Stimulated activated naive B cell treated with anti-CD40 and anti-IgM and Interleukin-4, amounts not matched to agents 10 μg/mL and 1 μg/mL and 100 μg/mL, for 72 hours (primary cell): ENCODE data around the gene IVNS1ABP.
"Not testable (repeated sequence)": the region's sequence is repeated elsewhere in the genome, so short reads cannot be mapped to it uniquely, and the experiment has no call there.

Experiments
- ATAC-seq, 2 donors: fragments of 150-1000 bp; cut with Tn5 transposase; replicated peaks; 2 replicates each; pipeline ENCODE4 v1.10.0; 2021; ENCODE audit warnings: moderate library complexity in 1 of 2
- DNase-seq: peaks from one replicate; pipeline ENCODE4 v3.0.0; 2021
- H3K27ac Mint-ChIP-seq: one replicate; pipeline ENCODE4 v1.8.0; 2022; ENCODE audit warnings: mild to moderate bottlenecking, mixed read lengths
- H3K27me3 Mint-ChIP-seq, 2 donors: one replicate each; pipeline ENCODE4 v1.8.0; 2022; ENCODE audit warnings: mixed read lengths in 2 of 2
- H3K36me3 Mint-ChIP-seq, 2 donors: one replicate each; pipeline ENCODE4 v1.8.0; 2022; ENCODE audit warnings: mixed read lengths in 2 of 2, mild to moderate bottlenecking in 1 of 2
- H3K4me1 Mint-ChIP-seq, 2 donors: one replicate each; pipeline ENCODE4 v1.8.0; 2022; ENCODE audit warnings: mixed read lengths in 2 of 2, mild to moderate bottlenecking in 1 of 2
- H3K4me3 Mint-ChIP-seq, 2 donors: one replicate each; pipeline ENCODE4 v1.8.0; 2022; ENCODE audit warnings: mild to moderate bottlenecking in 2 of 2, mixed read lengths in 2 of 2, moderate library complexity in 1 of 2
- H3K9me3 Mint-ChIP-seq, 2 donors: one replicate each; pipeline ENCODE4 v1.8.0; 2022; ENCODE audit warnings: mixed read lengths in 2 of 2, mild to moderate bottlenecking in 1 of 2

Gene IVNS1ABP

DNA sequence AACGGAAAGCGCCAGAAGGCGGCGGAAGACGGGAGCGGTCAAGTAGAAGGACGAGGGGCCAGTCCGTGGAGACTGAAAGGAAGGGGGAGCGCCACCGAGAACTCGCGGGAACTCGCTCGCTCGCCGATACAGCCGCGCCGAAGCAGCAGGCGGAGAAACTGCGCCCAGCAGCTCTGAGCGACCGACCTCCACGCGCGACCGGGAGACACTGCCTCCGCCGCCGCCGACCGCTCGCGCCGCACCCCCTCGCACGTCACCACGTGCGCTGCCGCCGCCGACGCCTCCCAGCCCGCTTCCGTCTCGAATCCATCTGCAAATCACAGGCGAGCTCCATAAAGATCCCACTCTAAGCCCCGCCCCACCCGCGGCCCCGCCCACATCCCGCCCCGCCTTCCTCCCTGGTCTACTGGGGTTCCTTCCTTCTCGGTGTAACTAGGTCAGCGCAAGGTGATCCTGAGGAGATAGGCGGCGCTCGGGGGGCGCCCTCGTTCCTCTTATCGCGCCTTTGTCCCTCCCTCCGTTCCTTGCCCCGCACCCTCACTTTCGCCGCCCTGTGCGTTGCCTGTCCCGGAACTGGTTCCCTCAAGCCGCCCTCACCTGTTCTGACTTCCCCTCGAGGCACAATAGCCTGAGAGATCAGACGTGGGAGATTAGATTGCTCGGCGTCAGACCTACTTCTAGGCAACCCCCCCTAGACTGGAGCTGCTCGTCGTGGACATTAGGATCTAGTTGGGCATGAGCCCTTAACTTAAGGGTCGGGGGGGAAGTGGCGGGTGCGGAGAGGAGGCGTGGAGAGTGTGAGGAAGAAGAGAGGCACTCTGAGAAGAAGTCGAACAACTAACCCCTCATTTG lies at the start of gene IVNS1ABP:
Gene IVNS1ABP (minus strand): TSS at position 210 of the 852 bp plus-strand sequence. CDS start 7,750 bp downstream, outside the sequence.
- no peaks in the 10 kb centered on the region for H3K27me3 Mint-ChIP-seq
- peak; percentile 74 to 78 for ATAC-seq
- peak within 1 kb of the TSS; percentile 97 for H3K27ac Mint-ChIP-seq
- DNase-seq, result peak; percentile 90
- peak within 1 kb of the TSS; percentile 93 to 95 for H3K4me3 Mint-ChIP-seq
- H3K36me3 Mint-ChIP-seq, result peaks cover 3 to 10% of the 10 kb centered on the region in 2 donors
- peaks cover 23 to 42% of the 10 kb centered on the region in 2 donors for H3K4me1 Mint-ChIP-seq
- H3K9me3 Mint-ChIP-seq, result peaks cover 0 to 2% of the 10 kb centered on the region in 2 donors

DNA sequence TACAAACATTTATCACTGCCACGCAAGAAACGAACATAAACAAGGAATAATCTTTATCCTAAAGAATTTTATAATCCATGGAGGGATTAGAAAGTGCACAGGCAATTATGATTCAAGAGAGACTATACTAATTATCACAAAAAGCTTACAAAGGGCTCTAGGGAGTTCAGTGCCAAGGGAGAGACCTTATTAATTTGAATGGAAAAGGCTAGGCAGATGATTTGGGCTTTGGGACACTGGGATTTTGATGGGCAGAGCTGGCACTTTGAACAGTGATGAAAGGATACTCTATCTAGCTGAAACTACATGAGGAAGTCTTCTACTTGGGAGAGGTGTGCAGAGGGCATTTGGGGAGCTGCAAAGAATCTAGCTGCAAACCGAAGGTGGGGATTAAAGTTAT lies 48.9 kb upstream of the IVNS1ABP start:
- no peak overlapping the region for H3K4me3 Mint-ChIP-seq
- peaks cover 3 to 14% of the 10 kb centered on the region in 2 donors for H3K36me3 Mint-ChIP-seq
- no peak for DNase-seq
- H3K9me3 Mint-ChIP-seq, result peaks cover 5 to 14% of the 10 kb centered on the region in 2 donors
- H3K27me3 Mint-ChIP-seq, result no peaks in the 10 kb centered on the region
- ATAC-seq, result no peak
- H3K4me1 Mint-ChIP-seq, result peaks cover 7 to 18% of the 10 kb centered on the region in 2 donors
- no peak overlapping the region for H3K27ac Mint-ChIP-seq

DNA sequence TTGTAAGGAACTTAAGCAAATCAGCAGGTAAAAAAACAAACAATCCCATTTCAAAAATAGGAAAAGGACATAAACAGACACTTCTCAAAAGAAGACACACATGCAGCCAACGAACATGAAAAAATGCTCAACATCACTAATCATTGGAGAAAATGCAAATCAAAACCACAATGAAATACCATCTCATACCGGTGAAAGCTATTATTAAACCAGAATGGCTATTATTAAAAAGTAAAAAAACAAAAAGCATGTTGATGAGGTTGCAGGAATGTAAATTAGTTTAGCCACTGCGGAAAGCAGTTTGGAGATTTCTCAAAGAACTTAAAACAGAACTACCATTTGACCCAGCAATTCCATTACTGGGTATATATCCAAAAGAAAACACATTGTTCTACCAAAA lies 47.5 kb upstream of the IVNS1ABP start:
- Mint-ChIP-seq H3K36me3 (peaks cover 3 to 18% of the 10 kb centered on the region in 2 donors), H3K9me3 (peaks cover 7 to 16% of the 10 kb centered on the region in 2 donors), H3K4me1 (peaks cover 10 to 24% of the 10 kb centered on the region in 2 donors)
- H3K27me3 Mint-ChIP-seq, H3K4me3 Mint-ChIP-seq, DNase-seq, H3K27ac Mint-ChIP-seq: not testable (repeated sequence)
- peak; percentile 64 to 65 for ATAC-seq

DNA sequence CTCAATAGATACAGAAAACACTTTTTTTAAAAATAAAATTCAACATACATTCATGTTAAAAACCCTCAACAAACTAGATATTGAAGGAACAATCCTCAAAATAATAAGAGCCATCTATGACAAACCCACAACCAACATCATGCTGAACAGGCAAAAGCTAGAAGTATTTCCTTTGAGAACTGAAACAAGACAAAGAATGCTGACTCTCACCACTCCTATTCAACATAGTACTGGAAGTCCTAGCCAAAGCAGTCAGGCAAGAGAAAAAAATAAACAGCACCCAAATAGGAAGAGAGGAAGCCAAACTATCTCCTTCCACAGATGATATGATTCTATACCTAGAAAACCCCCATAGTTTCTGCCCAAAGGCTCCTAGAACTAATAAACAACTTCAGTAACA lies 46.2 kb upstream of the IVNS1ABP start:
- no peak overlapping the region for H3K4me3 Mint-ChIP-seq
- H3K36me3 Mint-ChIP-seq, result peaks cover 3 to 20% of the 10 kb centered on the region in 2 donors
- peaks cover 18 to 33% of the 10 kb centered on the region in 2 donors for H3K4me1 Mint-ChIP-seq
- no peak overlapping the region for H3K27ac Mint-ChIP-seq
- DNase-seq (no peak), ATAC-seq (no peak)
- H3K9me3 Mint-ChIP-seq, result peaks cover 7 to 16% of the 10 kb centered on the region in 2 donors
- H3K27me3 Mint-ChIP-seq, result no peaks in the 10 kb centered on the region

DNA sequence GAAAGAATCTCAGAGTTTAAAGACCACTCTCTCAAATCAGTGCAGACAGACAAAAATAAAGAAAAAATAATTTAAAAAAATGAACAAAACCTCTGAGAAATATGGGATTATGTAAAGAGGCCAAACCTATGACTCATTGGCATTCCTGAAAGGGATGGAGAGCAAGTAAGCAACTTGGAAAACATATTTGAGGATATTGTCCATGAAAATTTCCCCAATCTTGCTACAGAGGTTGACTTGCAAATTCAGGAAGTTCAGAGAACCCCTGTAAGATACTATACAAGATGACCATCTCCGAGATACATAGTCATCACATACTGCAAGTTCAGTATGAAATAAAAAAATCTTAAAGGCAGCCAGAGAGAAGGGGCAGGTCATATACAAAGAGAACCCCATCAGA lies 43.7 kb upstream of the IVNS1ABP start:
- Mint-ChIP-seq H3K4me1 (peaks cover 18 to 33% of the 10 kb centered on the region in 2 donors), H3K27me3 (no peaks in the 10 kb centered on the region), H3K4me3 (no peak overlapping the region), H3K9me3 (peaks cover 7 to 16% of the 10 kb centered on the region in 2 donors), H3K36me3 (peaks cover 3 to 20% of the 10 kb centered on the region in 2 donors), H3K27ac (no peak overlapping the region)
- no peak for DNase-seq
- ATAC-seq, result no peak

DNA sequence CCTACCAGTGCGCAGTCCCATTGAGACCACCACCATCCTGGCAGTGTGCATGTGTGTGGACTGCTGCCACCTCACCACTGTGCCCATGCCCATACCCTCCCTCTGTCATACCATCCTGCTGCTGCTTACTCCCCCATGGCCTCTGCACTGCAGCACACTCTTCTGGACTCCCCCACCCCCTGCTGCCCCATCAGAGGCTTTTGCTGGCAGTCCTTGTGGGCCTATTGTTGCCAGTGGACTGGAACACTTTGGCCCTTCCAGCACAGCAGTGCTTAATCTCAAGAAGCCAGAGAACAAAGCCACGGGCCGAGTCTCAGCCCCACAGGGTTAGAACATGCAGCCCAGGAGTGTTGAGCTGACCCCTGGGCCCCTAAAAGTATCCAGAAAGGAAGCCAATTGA lies 41.9 kb upstream of the IVNS1ABP start:
- Mint-ChIP-seq H3K27ac (no peak overlapping the region), H3K4me1 (peaks cover 15 to 26% of the 10 kb centered on the region in 2 donors), H3K4me3 (no peak overlapping the region), H3K27me3 (no peaks in the 10 kb centered on the region), H3K9me3 (peaks cover 7 to 16% of the 10 kb centered on the region in 2 donors), H3K36me3 (peaks cover 3 to 20% of the 10 kb centered on the region in 2 donors)
- DNase-seq, result no peak
- no peak for ATAC-seq

DNA sequence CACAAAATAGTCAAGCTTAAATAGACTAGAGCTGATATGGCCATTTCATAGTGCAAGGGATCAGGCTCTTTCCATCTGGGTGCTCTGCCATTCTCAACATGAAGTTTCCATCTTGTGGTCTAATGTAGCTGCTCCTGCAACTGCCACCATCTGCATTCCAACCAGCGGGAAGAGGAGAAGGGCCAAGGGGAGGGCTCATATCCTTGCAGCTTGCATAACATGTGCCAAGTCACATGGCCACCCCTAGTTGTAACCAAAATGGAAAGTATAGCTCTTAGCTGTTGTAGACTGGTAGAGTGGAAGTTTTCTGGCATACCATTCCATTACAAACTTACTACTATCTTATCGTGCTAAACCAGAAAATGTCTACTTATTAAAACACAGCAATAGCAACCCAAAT lies 38.9 kb upstream of the IVNS1ABP start:
- no peak for ATAC-seq
- Mint-ChIP-seq H3K4me1 (peaks cover 10 to 19% of the 10 kb centered on the region in 2 donors), H3K27ac (no peak overlapping the region), H3K9me3 (peaks cover 2% of the 10 kb centered on the region in 2 donors), H3K36me3 (peaks cover 0 to 6% of the 10 kb centered on the region in 2 donors), H3K4me3 (no peak overlapping the region), H3K27me3 (no peaks in the 10 kb centered on the region)
- no peak for DNase-seq

DNA sequence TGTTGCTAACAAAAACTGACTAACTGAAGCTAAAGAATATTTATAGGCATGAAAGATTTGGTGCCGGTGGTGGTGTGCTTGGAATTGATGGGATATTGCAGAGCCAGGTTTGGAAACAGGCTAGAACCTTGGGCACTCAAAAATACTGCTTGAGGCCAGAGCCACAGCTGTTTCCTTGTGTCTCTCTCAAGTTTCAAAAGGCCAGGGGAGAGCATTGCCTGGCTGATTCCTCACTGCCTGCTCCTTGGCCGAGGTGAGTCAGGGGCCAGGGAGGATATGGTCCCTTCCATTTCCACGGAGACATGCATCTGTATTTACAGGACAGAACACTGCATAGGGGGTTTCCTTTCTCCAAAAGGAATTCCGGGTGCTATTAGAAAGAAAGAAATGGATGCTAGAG lies 36.1 kb upstream of the IVNS1ABP start:
- ATAC-seq, result no peak
- H3K4me1 Mint-ChIP-seq, result peaks cover 0 to 4% of the 10 kb centered on the region in 2 donors

DNA sequence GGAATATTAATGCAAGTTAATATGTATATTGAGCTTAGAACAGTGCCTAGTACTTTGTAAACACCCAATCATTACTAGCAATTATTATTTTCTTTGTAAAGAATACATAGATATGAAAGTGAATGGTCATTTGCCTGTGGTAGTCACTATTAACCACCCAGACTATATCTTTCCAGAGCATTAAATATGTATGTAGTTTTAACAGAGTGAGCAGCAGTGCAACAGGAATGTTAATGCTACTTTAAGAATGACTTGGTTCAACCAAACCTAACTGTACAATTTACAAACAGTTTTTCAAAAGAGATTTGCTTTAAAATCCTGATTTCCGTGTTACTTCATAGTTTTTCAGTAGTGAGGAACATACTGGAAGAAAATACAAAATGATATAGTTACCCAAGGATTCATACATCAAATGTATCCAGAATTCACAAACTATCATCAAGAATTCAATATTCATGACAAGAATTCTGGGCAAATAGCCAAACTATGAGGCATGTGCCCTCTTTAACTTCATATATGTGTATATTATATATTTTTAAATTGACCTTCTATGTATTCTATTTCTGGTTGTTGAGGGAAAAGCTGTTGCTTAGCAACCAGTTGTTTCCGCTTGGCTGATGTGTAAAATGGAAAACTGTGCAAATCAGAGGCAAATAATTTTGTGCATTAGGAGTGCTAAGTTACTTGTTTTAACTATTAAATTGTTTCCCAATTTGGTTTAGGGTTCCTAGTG lies 34.9 kb upstream of the IVNS1ABP start:
- H3K4me1 Mint-ChIP-seq, result peaks cover 0 to 5% of the 10 kb centered on the region in 2 donors
- no peaks in the 10 kb centered on the region for H3K27me3 Mint-ChIP-seq
- no peak for DNase-seq
- no peak overlapping the region for H3K4me3 Mint-ChIP-seq
- H3K36me3 Mint-ChIP-seq, result no peaks in the 10 kb centered on the region
- H3K27ac Mint-ChIP-seq, result no peak overlapping the region
- no peak for ATAC-seq
- no peaks in the 10 kb centered on the region for H3K9me3 Mint-ChIP-seq

More for the DNA sequence above, 36.1 kb upstream of the IVNS1ABP start:
- no peaks in the 10 kb centered on the region for H3K27me3 Mint-ChIP-seq
- no peaks in the 10 kb centered on the region for H3K9me3 Mint-ChIP-seq
- no peak overlapping the region for H3K27ac Mint-ChIP-seq
- H3K36me3 Mint-ChIP-seq, result no peaks in the 10 kb centered on the region
- DNase-seq, result no peak
- H3K4me3 Mint-ChIP-seq, result no peak overlapping the region

DNA sequence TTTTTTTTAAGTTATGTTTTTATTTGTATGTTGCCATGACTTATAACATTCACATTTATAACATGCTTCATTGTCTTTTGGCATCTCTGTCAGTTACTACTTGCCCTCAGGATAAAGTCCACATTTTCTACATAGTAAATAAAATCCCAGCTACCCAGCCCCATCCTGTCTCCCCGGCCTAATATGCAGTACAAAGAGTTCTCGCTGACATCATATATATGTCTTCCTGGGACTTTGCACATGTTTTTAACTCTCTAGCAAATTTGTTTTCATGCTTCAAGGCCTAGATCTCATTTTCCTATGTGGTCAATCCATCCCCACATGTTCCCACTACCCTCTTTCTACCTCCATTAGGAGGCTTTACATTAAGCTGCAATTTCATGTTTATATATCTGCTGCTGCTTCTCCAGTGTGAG lies 33.0 kb upstream of the IVNS1ABP start:
- DNase-seq, result no peak
- Mint-ChIP-seq H3K9me3 (no peaks in the 10 kb centered on the region), H3K4me3 (no peak overlapping the region), H3K36me3 (no peaks in the 10 kb centered on the region), H3K27me3 (no peaks in the 10 kb centered on the region), H3K27ac (no peak overlapping the region), H3K4me1 (peaks cover 7 to 24% of the 10 kb centered on the region in 2 donors)
- no peak for ATAC-seq

DNA sequence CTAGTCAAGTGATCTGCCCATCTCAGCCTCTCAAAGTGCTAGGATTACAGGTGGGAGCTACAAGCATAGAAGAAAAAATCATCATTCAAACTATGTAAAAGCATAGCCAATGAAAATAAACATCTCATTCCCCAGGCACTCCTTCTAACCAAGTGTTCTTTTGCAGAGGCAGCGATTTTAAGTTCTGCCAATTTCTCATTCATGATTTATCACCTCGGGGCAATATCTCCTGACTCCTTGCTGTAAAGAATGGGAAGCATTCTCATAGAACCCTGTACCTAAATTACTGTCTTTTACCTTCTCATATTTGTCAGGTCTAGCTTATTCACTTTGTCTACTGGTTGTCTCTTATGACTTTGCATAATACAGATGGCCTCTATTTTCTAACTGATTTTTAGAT lies 32.5 kb upstream of the IVNS1ABP start:
- H3K36me3 Mint-ChIP-seq, result no peaks in the 10 kb centered on the region
- no peak overlapping the region for H3K4me3 Mint-ChIP-seq
- no peak overlapping the region for H3K27ac Mint-ChIP-seq
- H3K9me3 Mint-ChIP-seq, result no peaks in the 10 kb centered on the region
- no peak for DNase-seq
- peaks cover 7 to 25% of the 10 kb centered on the region in 2 donors for H3K4me1 Mint-ChIP-seq
- no peak for ATAC-seq
- no peaks in the 10 kb centered on the region for H3K27me3 Mint-ChIP-seq

DNA sequence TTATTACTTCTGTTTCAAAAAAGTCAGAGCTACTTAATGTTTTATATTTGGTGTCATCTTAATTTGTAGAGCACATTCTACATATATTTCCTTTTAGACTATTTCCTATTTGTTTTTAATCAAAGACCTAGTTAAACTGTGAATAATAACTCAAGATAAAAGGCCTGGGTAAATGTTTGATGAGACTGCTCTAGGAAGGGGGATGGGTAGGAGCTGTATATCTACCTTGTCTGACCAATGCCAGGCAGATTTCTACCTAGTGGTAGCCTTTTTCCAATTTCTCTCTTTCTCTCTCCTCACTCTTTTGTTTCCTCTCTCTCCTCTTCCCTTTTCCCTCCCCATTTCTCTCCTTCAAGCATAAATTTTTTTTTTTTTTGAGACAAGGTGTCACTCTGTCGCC lies 31.9 kb upstream of the IVNS1ABP start:
- H3K4me1 Mint-ChIP-seq, result peaks cover 7 to 25% of the 10 kb centered on the region in 2 donors
- no peak for ATAC-seq
- no peaks in the 10 kb centered on the region for H3K9me3 Mint-ChIP-seq
- H3K4me3 Mint-ChIP-seq, result no peak overlapping the region
- no peaks in the 10 kb centered on the region for H3K27me3 Mint-ChIP-seq
- DNase-seq, result no peak
- no peak overlapping the region for H3K27ac Mint-ChIP-seq
- no peaks in the 10 kb centered on the region for H3K36me3 Mint-ChIP-seq

DNA sequence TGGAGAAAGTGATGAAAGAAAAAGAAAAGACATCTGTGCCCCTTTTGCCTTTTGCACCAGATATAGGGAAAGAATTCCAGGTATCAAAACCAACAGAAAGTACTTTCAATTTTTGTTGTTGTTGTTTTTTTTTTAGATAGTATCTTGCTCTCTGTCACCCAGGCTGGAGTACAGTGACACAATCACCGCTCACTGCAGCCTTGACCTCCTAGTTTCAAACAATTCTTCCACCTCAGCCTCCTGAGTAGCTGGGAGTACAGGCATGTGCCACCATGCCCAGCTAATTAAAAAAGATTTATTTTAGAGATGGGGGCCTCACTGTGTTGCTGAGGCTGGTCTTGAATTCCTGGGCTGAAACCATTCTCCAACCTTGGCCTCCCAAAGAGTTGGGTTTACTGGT lies 31.3 kb upstream of the IVNS1ABP start:
- Mint-ChIP-seq H3K9me3 (no peaks in the 10 kb centered on the region), H3K4me3 (no peak overlapping the region), H3K27me3 (no peaks in the 10 kb centered on the region), H3K36me3 (no peaks in the 10 kb centered on the region), H3K27ac (no peak overlapping the region), H3K4me1 (peaks cover 7 to 25% of the 10 kb centered on the region in 2 donors)
- no peak for DNase-seq
- ATAC-seq, result no peak

DNA sequence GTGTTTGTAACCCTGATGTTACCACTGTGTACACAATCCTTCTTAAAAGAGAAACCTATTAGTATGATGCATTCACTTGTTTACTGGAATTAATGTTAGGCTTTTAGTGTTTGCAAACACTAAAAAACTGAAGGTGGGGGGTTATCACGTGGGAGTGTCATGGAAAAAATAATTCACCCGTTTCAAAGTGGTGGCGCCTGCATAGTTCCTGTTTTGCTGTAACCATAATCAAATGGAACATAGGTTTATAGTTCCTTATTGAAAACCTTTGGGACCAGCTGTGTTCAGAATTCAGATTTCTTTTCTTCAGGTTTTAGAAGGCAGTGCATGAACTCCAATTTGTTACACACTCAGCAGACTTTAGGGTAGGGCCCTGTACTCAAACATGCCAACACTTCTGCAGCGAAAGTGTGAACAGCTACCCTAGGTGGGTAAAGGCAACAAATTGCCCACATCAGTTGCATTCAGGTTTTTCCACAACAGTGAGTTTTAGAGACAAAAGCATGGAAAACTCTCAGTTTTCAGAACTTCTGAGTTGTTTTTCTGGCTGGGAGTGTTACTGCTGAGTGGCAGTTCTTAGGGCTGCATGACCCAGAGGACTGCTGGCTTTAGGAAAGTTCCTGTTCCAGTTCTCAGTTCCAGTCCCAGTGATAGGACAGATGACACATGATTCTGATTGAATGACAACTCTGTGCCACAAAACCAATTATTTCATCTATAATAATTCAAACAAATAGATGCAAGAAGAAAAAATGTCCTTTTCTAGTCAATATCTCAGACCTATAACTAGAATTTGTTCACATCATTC lies 29.1 kb upstream of the IVNS1ABP start:
- H3K4me1 Mint-ChIP-seq, result peaks cover 12 to 21% of the 10 kb centered on the region in 2 donors
- peak overlapping the region; percentile 31 for H3K27ac Mint-ChIP-seq
- H3K36me3 Mint-ChIP-seq, result no peaks in the 10 kb centered on the region
- no peak overlapping the region for H3K4me3 Mint-ChIP-seq
- peak; percentile 91 to 93 for ATAC-seq
- no peaks in the 10 kb centered on the region for H3K27me3 Mint-ChIP-seq
- DNase-seq, result peak; percentile 23
- no peaks in the 10 kb centered on the region for H3K9me3 Mint-ChIP-seq
